ENCODE results near the gene KLHDC9.
"Not testable (repeated sequence)": the region's sequence is repeated elsewhere in the genome, so short reads cannot be mapped to it uniquely, and the experiment has no call there.

KLHDC9 gene

DNA sequence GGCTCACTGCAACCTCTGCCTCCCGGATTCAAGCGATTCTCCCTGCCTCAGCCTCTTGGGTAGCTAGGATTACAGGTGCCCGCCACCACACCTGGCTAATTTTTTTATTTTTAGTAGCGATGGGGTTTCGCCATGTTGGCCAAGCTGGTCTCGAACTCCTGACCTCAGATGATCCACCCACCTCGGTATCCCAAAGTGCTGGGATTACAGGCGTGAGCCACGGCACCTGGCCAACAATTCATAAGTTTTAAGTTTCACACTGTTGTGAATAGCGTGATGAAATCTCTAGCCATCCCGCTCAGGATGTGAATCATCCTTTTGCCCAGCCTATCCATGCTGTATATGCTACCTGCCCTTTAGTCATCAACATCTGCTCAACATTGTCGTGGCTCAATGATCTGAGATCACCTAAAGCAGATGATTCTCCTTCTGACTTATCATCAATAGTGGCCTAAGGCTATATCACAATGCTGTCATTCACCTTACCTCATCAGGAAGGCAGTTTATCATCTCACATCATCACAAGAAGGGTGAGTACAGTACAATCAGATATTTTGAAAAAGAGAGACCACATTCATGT lies 17.1 kb downstream of the KLHDC9 start:
- no peaks in the 10 kb centered on the region for H3K27me3 ChIP-seq (replicated peaks; ENCODE audit: control insufficient read depth, insufficient read depth, low read length, poor library complexity, severe bottlenecking)
- H3K36me3 ChIP-seq (ENCODE audit: control insufficient read depth, insufficient read depth, low read length), result peaks cover under 1% of the 10 kb centered on the region
- H3K9me3 ChIP-seq (ENCODE audit: control insufficient read depth, low read length), result no peaks in the 10 kb centered on the region
- H3K4me1 ChIP-seq (ENCODE audit: control insufficient read depth, insufficient read depth, low read length, poor library complexity, severe bottlenecking), result peaks cover 29% of the 10 kb centered on the region
- no peak for DNase-seq
- H3K27ac ChIP-seq (ENCODE audit: insufficient read depth, low read length, poor library complexity, severe bottlenecking), result no peak overlapping the region
- no peak overlapping the region for H3K4me3 ChIP-seq (ENCODE audit: insufficient read depth, low read depth, low read length, poor library complexity, severe bottlenecking)

DNA sequence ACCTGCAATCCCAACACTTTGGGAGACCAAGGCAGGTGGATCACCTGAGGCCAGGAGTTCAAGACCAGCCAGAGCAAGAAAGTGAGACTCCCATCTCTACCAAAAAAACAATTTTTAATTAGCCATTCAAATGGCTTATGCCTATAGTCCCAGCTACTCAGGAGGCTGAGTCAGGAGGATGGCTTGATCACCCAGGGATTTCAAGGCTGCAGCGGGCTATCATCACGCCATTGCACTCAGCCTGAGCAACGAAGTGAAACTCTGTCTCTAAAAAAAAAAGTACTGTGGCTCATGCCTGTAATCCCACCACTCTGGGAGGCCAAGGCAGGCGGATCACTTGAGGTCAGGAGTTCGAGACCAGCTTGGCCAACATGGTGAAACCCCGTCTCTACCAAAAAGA lies 17.8 kb downstream of the KLHDC9 start:
- DNase-seq; H3K36me3 ChIP-seq (ENCODE audit: control insufficient read depth, insufficient read depth, low read length); H3K9me3 ChIP-seq (ENCODE audit: control insufficient read depth, low read length); H3K27me3 ChIP-seq (replicated peaks; ENCODE audit: control insufficient read depth, insufficient read depth, low read length, poor library complexity, severe bottlenecking); H3K4me3 ChIP-seq (ENCODE audit: insufficient read depth, low read depth, low read length, poor library complexity, severe bottlenecking); H3K27ac ChIP-seq (ENCODE audit: insufficient read depth, low read length, poor library complexity, severe bottlenecking): not testable (repeated sequence)
- peaks cover 29% of the 10 kb centered on the region for H3K4me1 ChIP-seq (ENCODE audit: control insufficient read depth, insufficient read depth, low read length, poor library complexity, severe bottlenecking)

DNA sequence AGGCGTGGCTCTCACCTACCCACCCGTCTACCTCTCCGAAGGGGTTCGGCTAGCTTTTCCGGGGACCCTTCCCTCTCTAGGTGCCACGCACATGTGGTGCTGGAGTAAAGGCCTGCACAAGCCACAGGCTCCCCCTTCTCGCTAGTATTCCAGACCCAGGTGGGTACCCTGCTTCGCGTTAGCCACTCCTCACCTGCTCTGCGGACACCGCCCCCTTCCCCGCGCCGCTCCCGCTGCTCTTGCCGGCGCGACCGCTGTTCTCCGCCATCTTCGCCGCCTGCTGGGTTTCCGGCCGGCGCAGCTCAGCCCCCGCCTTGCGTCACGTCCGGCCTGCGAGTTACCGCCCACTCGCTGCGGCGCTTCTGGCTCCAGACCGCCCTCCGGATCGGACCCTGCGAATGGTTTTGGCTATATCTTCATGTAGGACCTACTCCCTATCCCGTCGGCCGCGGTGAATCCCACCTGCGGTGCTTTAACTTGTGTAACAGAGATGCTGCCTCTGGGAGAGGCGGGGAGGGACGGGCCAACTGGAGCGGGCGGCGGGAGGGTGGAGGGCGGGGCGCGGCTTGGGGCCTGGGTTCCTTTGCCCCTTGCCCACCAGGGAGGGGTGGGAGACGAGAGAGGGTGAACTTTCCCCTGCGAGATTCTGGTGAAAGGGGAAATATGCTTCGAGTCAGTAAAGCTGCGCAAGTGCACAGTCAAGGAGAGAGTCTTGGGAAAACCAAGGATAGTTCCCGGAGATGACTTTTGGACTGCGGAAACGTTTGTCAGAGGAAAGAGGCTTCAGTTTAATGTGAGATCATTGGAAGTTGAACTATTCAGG lies 19.8 kb downstream of the KLHDC9 start, which contains the start of the genes NIT1 and PFDN2:
NIT1 (plus strand) TSS at position 347 of the 823 bp plus-strand sequence; CDS start at position 419, 72 bp downstream.
PFDN2 (minus strand) TSS at position 279 of the 823 bp plus-strand sequence; CDS start at position 268, 11 bp downstream.
- no peaks in the 10 kb centered on the region for H3K27me3 ChIP-seq (replicated peaks; ENCODE audit: control insufficient read depth, insufficient read depth, low read length, poor library complexity, severe bottlenecking)
- peak within 1 kb of the TSS; percentile 91 for H3K27ac ChIP-seq (ENCODE audit: insufficient read depth, low read length, poor library complexity, severe bottlenecking)
- H3K4me3 ChIP-seq (ENCODE audit: insufficient read depth, low read depth, low read length, poor library complexity, severe bottlenecking), result peak within 1 kb of the TSS; percentile 78
- peak; percentile 64 to 80 (median 73) for DNase-seq
- no peaks in the 10 kb centered on the region for H3K9me3 ChIP-seq (ENCODE audit: control insufficient read depth, low read length)
- H3K4me1 ChIP-seq (ENCODE audit: control insufficient read depth, insufficient read depth, low read length, poor library complexity, severe bottlenecking), result peaks cover 29% of the 10 kb centered on the region
- H3K36me3 ChIP-seq (ENCODE audit: control insufficient read depth, insufficient read depth, low read length), result peaks cover 28% of the 10 kb centered on the region

DNA sequence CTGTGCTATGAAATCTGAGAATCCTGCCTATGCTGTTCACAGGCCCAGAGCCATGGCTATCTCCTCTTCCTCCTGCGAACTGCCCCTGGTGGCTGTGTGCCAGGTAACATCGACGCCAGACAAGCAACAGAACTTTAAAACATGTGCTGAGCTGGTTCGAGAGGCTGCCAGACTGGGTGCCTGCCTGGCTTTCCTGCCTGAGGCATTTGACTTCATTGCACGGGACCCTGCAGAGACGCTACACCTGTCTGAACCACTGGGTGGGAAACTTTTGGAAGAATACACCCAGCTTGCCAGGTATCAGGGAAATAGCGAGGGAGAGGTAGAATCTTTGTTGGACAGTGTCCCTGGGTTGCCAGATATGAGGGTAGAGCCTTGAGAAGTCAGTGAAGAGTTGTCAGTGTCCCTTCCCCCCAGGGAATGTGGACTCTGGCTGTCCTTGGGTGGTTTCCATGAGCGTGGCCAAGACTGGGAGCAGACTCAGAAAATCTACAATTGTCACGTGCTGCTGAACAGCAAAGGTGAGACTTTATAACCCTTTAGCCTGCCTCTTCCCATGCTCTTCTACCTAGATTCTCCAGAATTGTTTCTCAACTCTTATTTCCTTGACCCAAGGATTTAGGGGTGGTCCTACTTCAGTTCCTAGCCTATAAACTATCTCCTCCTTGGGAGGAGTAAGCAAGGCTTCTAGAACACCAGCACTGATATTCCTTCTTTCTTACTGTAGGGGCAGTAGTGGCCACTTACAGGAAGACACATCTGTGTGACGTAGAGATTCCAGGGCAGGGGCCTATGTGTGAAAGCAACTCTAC lies 21.1 kb downstream of the KLHDC9 start:
- H3K9me3 ChIP-seq (ENCODE audit: control insufficient read depth, low read length), result no peaks in the 10 kb centered on the region
- no peak overlapping the region for H3K4me3 ChIP-seq (ENCODE audit: insufficient read depth, low read depth, low read length, poor library complexity, severe bottlenecking)
- peaks cover 39% of the 10 kb centered on the region for H3K36me3 ChIP-seq (ENCODE audit: control insufficient read depth, insufficient read depth, low read length)
- peak overlapping the region; percentile 91 for H3K27ac ChIP-seq (ENCODE audit: insufficient read depth, low read length, poor library complexity, severe bottlenecking)
- H3K27me3 ChIP-seq (replicated peaks; ENCODE audit: control insufficient read depth, insufficient read depth, low read length, poor library complexity, severe bottlenecking), result no peaks in the 10 kb centered on the region
- DNase-seq, result peak; percentile 35 to 52 (median 42)
- peaks cover 29% of the 10 kb centered on the region for H3K4me1 ChIP-seq (ENCODE audit: control insufficient read depth, insufficient read depth, low read length, poor library complexity, severe bottlenecking)

DNA sequence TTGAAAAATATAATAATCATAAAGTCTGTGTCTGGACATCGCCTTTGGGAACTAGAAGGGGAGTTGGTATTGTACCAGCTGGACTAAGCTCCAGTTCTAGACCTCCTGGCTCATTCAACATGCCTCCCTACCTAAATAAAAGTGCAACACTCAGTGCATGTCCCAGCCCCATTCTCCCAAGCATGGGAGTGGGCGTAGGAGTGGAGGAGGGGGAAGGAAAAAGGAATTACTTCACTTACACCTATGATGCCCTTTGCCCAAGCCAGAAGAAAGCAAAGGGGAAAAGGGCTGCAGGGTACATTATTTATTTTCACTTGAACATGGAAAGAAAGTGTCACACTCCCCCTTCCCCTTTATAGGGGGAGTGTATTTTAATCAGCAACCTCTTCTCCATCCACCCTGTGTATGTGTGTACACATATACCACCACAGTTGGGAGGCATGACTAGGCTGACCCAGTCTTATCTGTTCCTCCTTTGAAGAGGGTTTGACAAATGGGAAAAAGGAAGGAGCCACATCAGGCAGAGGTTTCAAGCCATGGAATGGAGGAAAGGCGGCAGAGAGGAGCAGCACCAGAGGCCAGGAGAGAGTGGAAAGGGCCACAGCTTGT lies 23.0 kb downstream of the KLHDC9 start:
- H3K27me3 ChIP-seq (replicated peaks; ENCODE audit: control insufficient read depth, insufficient read depth, low read length, poor library complexity, severe bottlenecking), result no peaks in the 10 kb centered on the region
- no peaks in the 10 kb centered on the region for H3K9me3 ChIP-seq (ENCODE audit: control insufficient read depth, low read length)
- DNase-seq, result no peak
- peaks cover 27% of the 10 kb centered on the region for H3K4me1 ChIP-seq (ENCODE audit: control insufficient read depth, insufficient read depth, low read length, poor library complexity, severe bottlenecking)
- no peak overlapping the region for H3K4me3 ChIP-seq (ENCODE audit: insufficient read depth, low read depth, low read length, poor library complexity, severe bottlenecking)
- H3K27ac ChIP-seq (ENCODE audit: insufficient read depth, low read length, poor library complexity, severe bottlenecking), result no peak overlapping the region
- peaks cover 54% of the 10 kb centered on the region for H3K36me3 ChIP-seq (ENCODE audit: control insufficient read depth, insufficient read depth, low read length)

DNA sequence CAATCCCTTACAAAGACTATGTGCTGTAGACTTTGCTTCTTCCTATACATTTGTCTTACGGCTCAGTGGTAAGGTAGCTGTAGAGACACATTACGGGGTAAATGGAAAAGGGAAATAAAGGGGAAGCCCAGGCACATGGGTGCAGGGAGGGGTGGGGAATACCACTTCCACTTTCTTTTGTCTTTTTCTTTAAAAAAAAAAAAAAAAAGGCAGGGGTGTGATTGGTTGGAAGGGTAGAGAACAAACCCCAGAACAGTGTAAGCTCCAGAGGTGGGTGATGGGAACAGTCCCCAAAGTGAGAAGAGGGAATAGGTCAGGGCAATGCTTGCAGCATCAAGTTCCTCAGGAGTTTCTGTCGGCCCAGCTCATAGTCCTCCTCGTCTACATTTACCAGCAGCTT lies 23.7 kb downstream of the KLHDC9 start:
- H3K27ac ChIP-seq (ENCODE audit: insufficient read depth, low read length, poor library complexity, severe bottlenecking), result no peak overlapping the region

DNA sequence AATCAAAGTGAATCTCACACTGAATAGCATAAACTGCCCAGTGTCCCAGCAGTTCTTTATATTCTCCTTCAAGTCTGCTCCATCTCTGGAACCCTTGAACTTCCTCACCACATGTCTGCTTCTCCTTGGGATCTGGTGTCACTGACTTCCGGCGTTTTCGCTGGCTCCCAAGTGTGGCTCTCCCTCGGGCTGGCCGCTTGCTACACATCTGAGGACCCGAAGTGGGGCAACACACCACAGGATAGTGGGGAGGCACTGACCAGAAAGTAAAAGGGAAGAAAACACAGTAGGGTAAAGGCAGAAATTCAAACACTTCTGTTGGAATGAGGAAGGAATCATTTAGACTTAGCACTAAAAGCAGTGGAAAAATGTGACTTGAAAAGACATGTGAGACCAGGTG lies 24.8 kb downstream of the KLHDC9 start:
- Histone ChIP-seq H3K4me1 (ENCODE audit: control insufficient read depth, insufficient read depth, low read length, poor library complexity, severe bottlenecking) (peaks cover 17% of the 10 kb centered on the region), H3K27ac (ENCODE audit: insufficient read depth, low read length, poor library complexity, severe bottlenecking) (no peak overlapping the region), H3K36me3 (ENCODE audit: control insufficient read depth, insufficient read depth, low read length) (peaks cover 59% of the 10 kb centered on the region), H3K9me3 (ENCODE audit: control insufficient read depth, low read length) (no peaks in the 10 kb centered on the region), H3K27me3 (replicated peaks; ENCODE audit: control insufficient read depth, insufficient read depth, low read length, poor library complexity, severe bottlenecking) (no peaks in the 10 kb centered on the region), H3K4me3 (ENCODE audit: insufficient read depth, low read depth, low read length, poor library complexity, severe bottlenecking) (no peak overlapping the region)
- no peak for DNase-seq

More for the DNA sequence above, 23.7 kb downstream of the KLHDC9 start:
- no peaks in the 10 kb centered on the region for H3K9me3 ChIP-seq (ENCODE audit: control insufficient read depth, low read length)
- H3K36me3 ChIP-seq (ENCODE audit: control insufficient read depth, insufficient read depth, low read length), result peaks cover 58% of the 10 kb centered on the region
- no peaks in the 10 kb centered on the region for H3K27me3 ChIP-seq (replicated peaks; ENCODE audit: control insufficient read depth, insufficient read depth, low read length, poor library complexity, severe bottlenecking)
- peaks cover 20% of the 10 kb centered on the region for H3K4me1 ChIP-seq (ENCODE audit: control insufficient read depth, insufficient read depth, low read length, poor library complexity, severe bottlenecking)
- no peak overlapping the region for H3K4me3 ChIP-seq (ENCODE audit: insufficient read depth, low read depth, low read length, poor library complexity, severe bottlenecking)
- DNase-seq, result no peak

DNA sequence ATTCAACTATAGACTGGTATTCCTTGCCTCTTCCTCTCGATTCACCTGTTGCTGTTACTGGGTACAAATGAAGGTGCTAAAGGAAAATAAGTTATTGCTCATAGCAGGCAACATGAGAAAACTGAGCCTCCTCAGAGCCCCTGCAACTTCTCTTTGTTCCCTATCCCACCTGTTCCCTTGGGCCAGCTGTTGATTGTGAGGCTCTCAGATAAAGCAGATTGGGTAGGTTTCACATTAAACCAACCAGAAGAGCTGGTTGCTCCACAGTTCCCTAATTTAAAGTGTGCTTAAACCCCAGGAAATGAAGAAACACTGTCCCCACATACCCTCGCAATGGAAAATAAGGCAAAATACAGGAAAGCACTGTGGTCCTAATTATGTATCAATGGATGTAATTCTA lies 29.5 kb downstream of the KLHDC9 start:
- Histone ChIP-seq H3K27ac (ENCODE audit: insufficient read depth, low read length, poor library complexity, severe bottlenecking) (no peak overlapping the region), H3K36me3 (ENCODE audit: control insufficient read depth, insufficient read depth, low read length) (peaks cover 34% of the 10 kb centered on the region), H3K4me1 (ENCODE audit: control insufficient read depth, insufficient read depth, low read length, poor library complexity, severe bottlenecking) (peaks cover 9% of the 10 kb centered on the region), H3K9me3 (ENCODE audit: control insufficient read depth, low read length) (no peaks in the 10 kb centered on the region), H3K27me3 (replicated peaks; ENCODE audit: control insufficient read depth, insufficient read depth, low read length, poor library complexity, severe bottlenecking) (no peaks in the 10 kb centered on the region), H3K4me3 (ENCODE audit: insufficient read depth, low read depth, low read length, poor library complexity, severe bottlenecking) (no peak overlapping the region)
- no peak for DNase-seq

DNA sequence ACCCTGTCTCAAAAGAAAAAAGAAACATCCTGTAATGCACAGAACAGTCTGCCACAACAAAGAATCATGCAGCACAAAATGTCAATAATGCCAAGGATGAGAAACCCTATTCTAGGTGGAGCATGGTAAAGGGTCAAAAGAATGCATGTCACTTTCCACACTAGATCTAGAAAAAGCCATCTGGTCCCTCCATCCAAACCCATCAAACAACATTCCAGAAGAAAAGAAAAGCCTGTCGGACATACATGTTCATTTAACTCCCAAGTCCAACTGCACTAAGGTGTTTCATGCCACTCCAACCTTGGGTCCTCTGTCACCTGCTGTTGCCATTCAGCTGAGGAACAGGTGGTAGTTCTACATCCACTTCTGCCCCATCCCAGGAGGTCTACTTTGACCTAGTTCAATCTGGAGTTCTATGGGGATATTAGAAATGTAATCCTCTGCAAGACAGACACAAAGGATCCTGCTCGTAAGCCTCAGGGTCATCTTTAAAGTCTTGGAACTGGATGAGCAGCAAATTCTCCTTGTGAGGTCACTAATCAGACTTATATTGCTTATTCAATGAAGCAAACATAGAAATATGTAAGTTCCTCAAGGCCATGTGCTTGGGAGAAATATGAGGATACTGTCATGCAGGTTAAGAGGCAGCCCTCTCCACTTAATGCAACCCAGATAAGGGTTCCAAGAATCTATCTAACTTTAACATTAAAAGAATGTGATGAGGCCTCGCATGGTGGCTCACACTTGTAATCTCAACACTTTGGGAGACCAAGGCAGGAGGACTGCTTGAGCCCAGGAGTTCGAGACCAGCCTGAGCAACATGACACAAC lies 30.6 kb downstream of the KLHDC9 start:
- Histone ChIP-seq H3K27ac (ENCODE audit: insufficient read depth, low read length, poor library complexity, severe bottlenecking) (no peak overlapping the region), H3K4me1 (ENCODE audit: control insufficient read depth, insufficient read depth, low read length, poor library complexity, severe bottlenecking) (peaks cover 15% of the 10 kb centered on the region), H3K9me3 (ENCODE audit: control insufficient read depth, low read length) (no peaks in the 10 kb centered on the region), H3K27me3 (replicated peaks; ENCODE audit: control insufficient read depth, insufficient read depth, low read length, poor library complexity, severe bottlenecking) (no peaks in the 10 kb centered on the region), H3K36me3 (ENCODE audit: control insufficient read depth, insufficient read depth, low read length) (peaks cover 25% of the 10 kb centered on the region), H3K4me3 (ENCODE audit: insufficient read depth, low read depth, low read length, poor library complexity, severe bottlenecking) (no peak overlapping the region)
- DNase-seq, result no peak

All from effector memory CD4-positive, alpha-beta T cell (primary cell).